Skin of body (tissue), 2 donors: Measurements from ENCODE around the gene CTNNBL1. TPM values are rescaled to one million over a fixed set of nuclear protein-coding genes. Genes with fewer than 3 reads are reported as not detected.

ENCODE experiments used
- DNase-seq: peaks from one replicate; lab custom pipeline; 2025; lab: John Stamatoyannopoulos, UW
- total RNA-seq: library from RNA; depleted of rRNA; stranded (reverse); fragments of >200 nt; gene quantifications from one replicate; pipeline ENCODE4 v1.2.3, GENCODE V29; 2014

Gene CTNNBL1
- total RNA-seq, 1 donor from 2014 or later: 25.7 TPM

DNA sequence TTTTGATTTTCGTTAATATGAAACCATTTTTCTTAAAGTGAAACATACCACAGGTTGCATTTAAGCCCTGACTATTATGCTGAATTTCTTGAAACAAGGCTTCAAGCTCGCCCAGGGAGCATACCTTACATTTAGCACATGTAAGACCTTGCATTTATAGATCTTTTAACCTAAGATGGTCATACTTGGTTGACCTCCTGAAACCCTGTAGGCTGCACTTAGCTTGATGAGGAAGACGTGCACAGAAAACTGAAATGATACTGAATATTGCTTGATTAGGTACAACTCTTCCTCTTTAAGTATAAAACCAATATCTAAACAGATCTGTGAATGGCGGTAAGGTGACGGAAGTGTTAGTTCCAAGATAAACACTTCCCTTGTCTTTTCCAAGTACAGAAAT is 82.2 kb downstream of the CTNNBL1 start:
- DNase-seq: no peak

DNA sequence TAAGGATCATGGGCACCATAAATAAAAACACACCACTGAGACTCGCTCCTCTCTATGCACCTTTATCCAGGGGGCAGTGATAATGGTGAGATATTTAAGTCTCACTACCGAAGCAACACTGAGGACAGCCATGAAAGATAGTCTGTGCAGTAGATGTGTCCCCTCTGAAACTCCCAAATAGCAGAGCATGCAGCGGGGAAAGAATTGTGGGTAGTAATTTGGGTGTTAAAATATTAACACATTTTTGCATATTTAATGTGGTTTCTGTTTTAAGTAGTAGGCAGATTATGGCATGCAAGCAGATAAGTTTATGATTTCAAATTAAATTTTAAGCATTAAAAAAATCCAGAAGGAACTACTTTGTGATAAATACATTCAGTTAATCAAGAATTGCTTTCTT is 82.7 kb downstream of the CTNNBL1 start:
- DNase-seq: no peak

DNA sequence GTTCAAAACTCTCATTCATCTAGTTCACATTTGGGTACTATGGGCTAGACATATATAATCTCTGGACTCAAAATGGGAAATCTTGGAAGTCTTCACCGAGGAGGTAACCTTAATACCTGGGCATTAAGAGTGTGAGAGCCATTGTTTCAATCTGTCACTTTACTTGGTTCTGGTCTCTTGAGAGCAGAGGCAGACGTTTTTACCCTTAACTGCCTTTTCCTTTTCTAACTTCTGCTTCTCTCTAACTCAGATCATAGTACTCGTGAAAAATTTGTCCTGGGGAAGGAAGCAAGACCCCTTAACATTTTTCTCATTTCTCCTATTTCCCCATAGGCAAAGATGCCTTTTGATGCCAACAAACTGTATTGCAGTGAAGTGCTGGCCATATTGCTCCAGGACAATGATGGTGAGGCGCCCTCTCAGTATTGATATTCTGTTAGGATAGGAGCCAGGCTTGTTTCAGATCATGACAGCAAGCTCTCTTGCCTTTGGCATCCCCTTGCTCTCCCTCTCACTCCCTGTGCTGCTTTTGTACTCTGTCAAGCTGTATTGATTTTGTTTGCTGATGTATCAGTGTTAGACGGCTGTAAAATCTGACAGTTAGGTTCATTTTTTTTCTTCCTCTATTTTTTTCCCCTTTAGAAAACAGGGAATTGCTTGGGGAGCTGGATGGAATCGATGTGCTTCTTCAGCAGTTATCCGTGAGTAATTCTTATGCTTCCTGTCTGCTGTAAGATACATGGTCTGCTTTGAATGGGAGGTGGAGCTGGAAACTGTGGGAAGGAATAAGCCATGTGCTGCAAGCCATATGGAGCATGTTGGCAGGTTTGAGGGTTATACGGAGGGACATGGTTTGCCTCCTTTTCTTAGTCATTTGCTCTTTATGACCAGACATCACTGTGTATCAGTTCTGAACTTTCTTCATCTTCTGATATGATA is 83.5 kb downstream of the CTNNBL1 start:
- DNase-seq: no peak

DNA sequence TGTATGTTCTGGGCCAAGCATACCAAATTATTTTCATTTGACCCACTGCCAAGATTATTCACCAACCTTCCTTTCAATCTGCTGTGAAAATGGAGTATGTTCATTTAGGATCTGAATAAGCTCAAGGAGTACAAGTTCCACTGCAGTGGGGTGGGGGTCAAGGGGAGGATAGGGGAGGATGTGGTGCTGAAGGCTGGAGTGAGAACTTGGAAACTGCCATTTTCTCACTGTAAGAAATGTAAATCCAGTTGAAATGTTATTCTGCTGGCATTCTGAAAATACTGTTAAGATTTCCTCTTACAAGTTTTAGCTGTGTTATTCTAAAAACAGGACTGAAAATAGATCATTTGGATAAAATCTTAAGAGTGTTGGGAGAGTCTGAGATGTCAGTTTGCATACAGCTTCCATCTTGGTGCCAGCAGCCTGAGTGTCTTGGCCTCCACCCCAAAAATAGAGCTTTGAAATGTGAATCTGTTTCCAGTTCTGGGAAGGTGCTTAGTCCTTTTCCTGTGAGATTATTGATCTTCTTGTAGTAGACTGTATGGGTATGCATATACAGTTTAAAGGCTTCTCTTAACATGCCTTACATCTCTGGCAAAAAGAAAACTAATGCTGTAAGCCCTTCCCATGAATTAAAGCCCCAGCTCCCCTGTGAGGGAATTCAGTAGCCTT is 84.3 kb downstream of the CTNNBL1 start:
- no peak for DNase-seq

DNA sequence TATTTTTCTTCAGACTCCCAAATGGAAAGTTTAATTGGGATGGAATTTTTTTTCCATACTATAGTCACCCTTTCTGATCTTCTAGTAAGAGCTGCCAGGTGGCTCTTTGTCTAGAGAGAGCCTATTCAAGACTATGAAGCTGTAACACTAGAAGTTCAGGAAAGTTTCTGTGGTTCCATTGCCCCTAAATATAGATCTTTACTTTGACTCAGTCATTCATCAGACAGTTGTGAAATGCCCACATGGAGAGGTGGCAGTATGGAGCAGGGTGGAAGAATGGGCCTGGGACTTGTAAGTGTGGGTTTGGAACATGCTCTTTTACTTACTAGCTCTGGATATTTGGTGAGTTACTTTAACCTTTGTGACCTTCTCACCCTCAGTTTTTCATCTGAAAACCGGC is 87.8 kb downstream of the CTNNBL1 start:
- no peak for DNase-seq

DNA sequence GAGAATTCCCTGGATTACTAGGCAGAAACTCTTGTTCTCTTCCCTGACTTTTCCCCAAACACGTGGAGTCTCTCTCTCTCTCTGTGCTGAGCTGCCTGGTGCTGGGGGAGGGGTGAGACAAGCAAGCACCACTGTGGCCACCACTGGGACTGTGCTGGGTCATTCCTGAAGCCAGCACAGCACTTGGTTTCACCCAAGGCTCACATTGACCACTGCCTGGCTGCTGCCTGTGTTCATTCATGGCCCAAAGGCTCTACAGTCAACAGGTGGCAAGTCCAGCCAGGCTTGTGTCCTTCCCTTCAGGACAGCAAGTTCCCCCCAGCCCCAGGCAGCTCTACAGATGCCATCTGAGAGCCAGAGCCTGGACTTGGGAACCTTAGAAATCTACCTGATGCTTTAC is 92.2 kb downstream of the CTNNBL1 start:
- DNase-seq: no peak

DNA sequence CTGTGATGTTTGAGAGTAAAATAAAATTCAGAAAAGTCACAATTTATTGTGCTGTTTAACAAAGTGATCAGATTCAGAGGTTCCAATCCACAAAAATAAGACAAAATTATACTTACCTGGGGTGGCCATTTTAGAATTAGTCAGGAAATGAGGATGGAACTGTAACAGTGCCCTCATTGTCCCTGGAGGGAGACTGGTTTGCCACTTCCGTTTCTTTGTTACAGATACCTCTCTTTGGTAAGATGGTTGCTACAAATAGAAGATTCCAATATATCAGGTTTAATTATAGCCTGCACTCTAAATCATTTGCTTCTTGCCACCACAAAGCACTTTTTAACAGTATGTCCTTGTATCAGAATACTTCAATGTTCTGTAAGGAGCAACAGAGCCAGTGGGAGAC is 95.6 kb downstream of the CTNNBL1 start:
- DNase-seq: no peak

DNA sequence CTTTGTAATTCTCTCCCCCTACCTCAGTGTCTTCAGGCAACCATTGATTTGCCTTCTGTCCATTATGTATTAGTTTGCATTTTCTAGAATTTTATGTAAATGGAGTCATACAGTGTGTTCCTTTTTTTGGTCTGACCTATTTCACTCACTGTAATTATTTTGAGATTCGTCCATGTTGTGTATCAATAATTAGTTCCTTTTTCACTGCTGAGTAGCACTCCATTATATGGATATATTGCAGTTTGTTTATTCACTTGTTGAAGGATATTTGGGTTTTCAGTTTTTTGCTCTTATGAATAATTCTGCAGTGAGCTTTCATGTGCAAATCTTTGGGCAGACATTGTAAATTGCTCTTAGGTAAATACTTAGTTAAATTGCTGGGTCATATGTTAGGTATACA is 97.1 kb downstream of the CTNNBL1 start:
- no peak for DNase-seq

DNA sequence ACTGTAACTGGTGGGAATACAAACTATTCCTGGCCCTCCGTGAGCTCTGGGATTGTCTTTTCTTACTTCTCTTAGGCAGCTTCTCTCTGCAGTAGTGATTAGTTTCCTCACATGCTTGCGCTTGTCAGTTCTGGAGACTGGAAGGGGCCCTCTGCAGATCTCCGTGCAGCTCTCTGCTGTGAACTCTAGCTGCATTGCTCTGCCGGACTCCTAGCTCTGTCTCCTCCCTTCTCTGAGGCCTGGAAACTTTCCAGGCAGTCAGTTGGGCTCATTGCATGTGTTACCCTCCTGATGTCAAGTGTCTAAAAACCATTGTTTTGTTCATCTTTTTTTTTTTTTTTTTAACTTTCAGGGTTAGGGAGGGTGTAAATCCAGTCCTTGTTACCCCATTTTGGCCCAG is 102.3 kb downstream of the CTNNBL1 start:
- no peak for DNase-seq

DNA sequence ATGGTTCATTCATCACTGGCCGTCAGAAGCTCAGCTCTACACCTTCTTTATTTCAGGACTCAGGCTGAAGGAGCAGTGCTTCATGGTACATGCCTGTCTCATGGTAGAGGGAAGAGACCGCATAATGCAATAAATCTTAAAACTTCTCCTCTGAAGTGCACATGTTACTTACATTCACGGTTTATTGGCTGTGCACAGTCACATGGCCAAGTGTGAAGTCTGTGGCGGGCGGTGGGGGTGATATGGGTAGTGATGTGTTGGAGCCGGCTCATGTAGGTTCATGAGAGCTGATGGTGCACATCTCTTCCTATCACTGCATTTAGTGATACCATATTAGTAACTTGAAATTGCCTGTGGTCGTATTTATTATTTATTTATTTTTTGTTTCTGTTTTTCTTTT is 102.9 kb downstream of the CTNNBL1 start:
- no peak for DNase-seq

DNA sequence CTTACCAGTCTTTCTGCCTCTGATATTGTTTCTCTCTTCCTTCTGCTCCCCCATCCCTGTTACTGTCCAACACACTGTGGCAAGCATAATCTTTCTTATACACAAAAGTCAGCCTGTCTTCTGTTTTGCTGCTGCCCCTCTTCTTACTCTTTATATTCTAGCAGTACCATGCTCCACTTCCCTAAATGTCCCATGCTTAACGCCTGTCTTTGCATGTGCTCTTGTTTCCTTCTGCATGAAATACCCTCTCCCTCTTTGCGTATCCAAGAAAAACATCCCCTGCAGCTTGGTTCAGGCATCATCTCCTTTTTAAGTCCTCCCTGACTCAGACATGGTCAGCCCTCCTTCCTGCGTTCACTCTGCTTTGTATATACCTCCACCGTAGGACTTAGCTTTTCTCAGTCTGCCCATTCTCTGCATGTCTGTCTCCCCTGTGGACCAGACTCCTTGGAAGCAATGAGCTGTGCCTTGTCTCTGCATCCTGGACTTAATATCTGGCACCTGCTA is 103.9 kb downstream of the CTNNBL1 start:
- DNase-seq: no peak

DNA sequence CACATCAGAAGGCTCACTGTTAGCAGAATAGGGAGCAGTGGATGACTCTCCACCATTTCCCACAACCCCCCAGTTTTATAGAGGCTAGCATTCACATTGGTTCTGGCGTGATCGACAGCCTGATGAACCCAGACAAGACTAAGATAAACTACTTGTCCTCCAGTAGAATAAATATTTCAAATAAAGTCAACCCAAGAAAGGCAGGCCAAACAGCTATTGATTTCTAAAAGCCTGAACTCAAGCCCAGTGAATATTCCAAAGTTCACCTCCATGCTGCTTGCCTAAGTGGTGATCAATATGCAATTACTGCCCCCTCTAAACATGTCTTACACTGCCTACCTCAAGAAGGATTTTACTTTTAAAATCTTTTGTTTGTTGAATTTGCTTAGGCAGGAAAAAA is 104.5 kb downstream of the CTNNBL1 start:
- DNase-seq: no peak

DNA sequence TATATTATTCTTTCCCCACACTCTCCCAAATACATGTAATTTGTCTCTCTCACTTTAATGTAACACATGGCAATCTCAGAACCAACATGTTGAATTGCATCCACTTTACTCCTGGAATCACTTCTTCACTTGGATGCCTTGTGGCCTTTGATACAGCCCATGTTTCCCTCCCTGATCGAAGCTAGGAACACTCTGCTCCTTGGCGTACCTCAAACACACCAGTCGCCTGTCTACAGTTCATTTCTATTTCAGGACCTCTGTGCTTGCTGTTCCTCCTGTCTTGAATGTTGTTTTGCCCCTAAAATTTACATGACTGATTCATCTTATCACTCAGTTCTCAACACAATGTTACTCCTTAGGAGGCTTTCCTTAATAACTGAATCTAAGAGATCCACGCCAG is 106.8 kb downstream of the CTNNBL1 start:
- DNase-seq: no peak

DNA sequence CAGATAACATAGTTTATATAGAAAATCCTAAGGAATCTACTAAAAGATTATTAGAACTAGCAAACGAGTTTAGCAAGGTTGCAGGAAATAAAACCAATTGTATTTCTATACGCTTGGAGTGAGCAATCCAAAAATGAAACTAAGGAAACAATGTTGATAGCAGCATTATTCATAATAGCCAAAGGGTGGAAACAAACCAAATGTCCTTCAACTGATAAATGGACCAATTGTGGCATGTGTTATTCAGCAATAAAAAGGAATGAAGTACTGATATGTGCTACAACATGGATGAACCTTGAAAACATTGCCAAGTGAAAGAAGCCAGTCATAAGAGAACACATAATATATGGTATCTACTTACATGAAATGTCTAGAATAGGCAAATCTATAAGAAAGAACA is 108.1 kb downstream of the CTNNBL1 start:
- DNase-seq: no peak

DNA sequence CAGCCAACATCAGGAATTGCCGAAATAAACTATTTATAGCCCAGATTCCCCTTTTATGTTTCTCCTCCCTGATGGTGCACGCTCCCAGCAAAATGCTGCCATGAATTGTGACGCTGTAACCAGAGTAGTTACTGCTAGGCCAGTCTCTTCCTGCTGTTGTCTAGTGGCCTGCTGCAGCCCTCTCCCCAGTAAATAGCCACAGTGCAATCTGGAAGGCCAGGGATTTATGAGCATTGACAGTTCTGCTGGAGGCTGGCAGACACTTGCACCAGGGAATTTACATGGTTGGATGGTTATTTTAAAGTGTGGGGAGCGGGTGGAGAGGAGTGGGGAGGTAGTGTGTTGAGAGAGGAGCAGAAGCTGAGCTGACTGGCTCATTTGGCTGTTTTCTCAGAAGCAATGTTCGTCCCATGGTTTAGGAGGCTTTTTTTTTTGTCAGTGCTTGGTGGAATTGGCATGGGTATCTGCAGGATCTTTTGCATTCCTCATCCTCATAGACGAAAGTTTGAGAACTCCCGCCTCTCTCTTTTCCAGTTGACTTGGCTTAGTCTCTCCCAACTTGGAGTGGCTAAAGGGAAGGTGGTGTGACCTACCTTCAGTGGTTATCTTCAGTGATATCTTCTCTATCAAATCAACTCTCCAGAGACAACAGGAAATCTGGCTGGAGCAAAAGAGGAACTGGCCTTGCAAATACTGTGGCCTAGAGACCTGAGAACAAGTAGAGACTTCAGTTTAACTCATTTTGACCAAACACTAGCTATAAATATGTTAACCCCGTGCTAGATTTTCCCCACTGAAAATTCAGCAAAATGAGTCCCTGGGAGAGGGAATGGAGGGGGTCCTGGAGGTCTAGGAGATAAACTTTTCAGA is 109.8 kb downstream of the CTNNBL1 start:
- DNase-seq: no peak

DNA sequence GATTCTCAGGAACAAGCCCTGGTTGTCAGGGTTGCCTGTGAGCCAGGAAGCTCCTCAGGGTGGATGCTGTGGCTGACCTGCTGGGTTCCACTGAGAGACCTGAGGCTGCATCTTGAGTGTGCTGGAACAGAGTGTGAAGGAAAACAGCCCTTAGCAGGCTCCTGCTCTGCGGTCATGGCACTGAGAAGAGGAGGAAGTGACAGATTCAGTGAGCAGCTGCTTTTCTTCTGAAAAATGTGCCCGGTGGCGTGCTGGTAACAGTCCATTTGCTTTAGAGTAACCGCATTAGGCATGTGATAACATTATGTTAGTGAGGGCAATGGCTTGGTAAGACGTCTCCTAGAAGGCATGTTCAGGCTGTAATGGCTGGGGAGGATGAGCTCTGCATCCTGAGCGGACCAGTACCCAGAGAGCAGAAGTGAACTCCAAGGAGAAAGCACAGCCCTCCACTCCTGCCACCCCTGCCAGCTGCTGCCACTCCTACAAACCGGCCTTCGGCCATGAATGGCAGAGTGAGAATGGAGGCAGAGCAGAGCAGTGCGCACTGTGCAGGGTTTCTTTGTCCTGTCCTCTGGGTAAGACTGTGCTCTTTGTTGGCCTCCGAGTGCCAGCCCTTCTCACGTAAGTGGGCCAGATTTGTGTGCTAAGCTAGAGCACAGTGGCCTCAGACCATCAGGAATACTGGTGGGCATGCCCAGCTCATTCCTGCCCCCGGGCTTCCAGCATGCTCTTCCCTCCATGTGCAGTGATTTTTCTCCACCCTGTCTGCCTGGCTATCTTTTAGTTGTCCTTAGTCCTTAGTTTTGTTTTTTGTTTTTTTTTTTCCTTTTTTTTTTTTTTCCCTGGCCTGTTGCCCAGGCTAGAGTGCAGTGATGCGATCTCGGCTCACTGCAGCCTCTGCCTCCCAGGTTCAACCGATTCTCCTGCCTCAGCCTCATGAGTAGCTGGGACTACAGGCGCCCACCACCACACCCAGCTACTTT is 111.0 kb downstream of the CTNNBL1 start:
- DNase-seq: no peak

DNA sequence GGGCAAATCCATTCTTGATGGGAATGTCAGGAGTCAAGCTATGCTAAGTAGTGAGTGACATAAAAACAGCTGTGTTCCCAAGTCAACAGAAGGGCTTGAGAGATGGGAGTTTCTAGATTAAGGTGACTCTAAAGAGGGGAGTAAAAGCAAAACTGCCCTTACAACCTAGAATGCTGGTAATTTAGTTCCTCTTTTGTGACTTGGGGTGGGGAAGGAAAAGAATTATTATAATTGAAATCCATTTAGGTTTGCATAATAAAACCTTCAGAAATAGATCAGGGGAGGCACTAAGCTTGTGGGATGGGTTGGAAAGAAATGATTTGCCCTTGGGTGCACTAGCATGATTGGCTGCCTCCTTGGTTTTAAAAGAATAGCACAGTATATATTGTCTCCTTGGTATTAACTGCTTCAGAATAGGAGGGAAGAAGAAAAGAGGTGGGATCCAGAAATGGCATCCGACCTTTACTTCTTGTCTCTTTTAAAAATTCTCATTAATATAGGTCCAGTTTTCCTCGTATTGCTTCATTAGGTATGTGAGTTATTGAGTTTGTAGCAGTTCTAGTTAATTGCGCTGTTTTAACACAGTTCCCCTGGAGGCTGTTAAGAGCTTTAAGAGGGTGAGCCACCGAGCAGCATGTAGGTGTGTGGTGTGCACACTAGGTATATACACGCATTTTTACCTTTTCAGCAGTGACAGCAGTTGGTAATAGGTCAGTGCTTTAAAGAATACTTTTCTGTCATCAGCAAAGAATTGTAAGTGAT is 113.8 kb downstream of the CTNNBL1 start:
- DNase-seq: no peak

DNA sequence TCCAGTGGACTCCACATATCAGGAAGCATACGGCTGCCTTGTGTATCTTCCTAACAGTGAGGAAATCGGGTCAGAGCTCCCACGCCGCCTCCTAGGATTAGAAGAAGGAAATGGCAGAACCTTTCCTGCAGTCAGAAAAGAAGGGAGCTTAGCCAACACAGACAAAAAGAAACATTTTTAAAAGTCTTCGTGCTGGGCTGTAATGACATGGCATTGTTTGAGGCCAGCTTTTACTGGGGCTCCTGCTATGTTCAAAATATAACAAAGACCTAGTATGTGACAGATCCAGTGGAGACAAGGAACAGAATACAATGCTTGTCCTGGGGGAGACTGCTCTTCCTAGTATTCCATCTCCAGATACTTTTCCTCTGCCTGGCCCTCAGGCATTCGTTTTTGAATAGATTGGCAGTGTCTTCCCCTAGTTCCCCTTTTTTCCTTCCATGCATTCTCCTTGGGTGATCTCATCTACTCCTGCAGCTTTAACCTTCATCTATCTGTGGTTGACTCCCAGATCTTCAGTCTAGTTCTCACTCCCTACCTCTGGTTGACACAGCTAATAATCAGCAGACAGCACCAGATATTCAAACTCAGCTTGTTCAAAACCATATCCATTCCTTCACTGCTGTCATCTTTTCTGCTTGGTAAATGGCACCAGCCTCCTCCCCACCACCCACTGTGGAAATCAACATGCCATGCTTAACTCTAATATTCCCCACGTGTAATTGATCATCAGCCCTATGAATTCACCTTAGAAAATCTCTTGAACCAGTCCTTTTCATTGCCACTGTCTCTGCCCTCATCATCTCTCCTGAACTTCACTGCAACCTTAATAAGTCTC is 114.6 kb downstream of the CTNNBL1 start:
- DNase-seq: no peak

DNA sequence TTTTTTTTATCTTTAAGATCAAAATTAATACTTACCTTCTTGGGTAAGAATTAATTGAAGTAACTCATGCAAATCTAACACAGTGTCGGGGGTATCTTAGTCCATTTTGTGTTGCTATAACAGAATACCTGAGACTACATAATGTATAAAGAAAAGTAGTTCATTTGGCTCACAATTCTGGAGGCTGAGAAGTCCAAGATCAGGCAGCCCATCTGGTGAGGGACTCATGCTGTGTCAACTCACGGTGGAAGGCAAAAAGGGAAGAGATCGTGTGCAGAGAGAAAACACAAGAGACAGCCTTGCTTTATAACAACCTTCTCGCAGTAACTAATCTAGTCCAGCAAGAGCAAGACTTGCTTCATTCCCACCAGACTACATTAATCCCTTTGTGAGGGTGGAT is 116.2 kb downstream of the CTNNBL1 start:
- DNase-seq: no peak
